DMS114 treated with DMSO at 0.1 percent for 48 hours (cell line): Measurements from ENCODE around the gene TACC3.
A peak's percentile ranks its signal among the peaks of the same experiment; 100 is the strongest.

Experiments used
- DNase-seq: peaks from one replicate; lab custom pipeline; 2025; ENCODE audit not compliant: unreplicated experiment; lab: John Stamatoyannopoulos, UW

Gene TACC3

GRCh38 chr4:1721003-1721665 lies at the start of gene TACC3, which contains the start of gene TMEM129:
TSS of gene TACC3 (plus strand) at chr4:1721521. CDS start at chr4:1723422, 1,901 bp downstream.
TSS of gene TMEM129 (minus strand) at chr4:1721323. CDS start at chr4:1720837, 486 bp downstream.
- peak; percentile 82 for DNase-seq

DNA sequence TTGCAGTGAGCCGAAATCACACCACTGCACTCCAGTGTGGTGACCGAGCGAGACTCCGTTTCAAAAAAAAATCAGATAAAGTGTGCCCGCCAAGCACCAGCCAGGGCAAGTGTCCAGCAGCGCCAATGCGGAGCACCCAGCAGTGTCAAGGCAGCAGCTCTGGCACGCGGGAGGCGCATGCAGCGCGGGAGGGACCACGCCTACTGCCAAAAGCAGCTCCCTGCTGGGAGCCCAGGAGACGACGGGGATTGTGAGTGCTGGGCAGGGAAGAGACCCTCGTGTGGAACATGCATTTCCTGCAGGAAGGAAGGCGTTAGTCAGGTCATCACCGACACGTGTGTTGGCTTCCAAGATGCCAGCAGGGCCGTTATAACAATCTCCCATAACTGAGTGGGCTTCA lies 47.6 kb upstream of the TACC3 start:
- no peak for DNase-seq

DNA sequence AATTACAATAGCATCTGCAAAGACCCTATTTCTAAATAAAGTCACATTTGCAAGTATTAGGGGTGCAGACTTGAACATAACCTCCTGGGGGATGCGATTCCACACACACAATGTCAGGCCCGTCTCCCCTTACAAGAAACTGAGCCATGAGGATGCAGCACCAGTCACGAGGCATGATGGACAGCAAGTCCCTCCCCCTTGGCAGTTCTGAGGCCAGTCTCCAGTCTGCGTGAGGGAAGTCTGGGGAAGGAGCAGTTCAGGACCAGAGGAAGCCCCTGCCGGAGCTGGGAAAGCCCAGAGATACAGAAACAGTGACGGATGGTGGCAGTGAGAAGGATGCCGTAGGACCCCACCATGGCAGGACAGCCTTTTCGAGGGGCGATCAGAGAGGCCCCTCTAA lies 46.6 kb upstream of the TACC3 start:
- DNase-seq, result no peak

DNA sequence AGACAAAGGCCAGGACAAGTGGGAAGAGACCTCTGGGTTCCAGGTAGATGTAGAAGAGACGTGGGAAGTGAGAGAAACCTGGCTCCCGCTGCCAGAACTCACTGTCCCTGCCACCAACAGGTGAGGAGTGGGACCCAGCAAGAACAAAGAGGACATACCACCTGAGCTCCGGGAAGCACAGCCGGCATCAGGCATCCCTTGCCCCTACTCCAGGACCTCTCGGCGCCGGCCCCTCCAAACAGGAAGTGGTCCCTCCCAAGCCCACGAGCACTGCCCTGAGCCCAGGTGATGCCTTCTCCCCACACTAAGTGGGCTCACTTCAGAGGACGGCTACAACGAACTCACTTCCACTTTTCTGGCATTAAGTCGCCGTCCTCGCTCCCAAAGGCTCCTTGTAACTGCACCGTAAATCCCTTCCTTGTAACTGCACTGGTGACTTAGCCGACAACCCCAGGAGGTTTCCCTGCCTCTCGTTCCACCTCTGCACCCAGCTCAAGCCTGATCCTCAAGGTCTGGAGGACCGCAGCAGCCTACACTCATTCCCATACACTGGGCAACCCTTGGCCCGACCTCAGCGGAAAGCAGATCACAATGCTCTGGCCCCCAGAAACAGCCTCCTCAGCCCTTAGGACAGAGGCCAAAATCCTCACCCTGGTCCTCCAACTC lies 46.1 kb upstream of the TACC3 start:
- DNase-seq, result no peak

- DNase-seq, result no peak
Observed at GRCh38 chr4:1675802-1676137, 45.6 kb upstream of the TACC3 start.

DNA sequence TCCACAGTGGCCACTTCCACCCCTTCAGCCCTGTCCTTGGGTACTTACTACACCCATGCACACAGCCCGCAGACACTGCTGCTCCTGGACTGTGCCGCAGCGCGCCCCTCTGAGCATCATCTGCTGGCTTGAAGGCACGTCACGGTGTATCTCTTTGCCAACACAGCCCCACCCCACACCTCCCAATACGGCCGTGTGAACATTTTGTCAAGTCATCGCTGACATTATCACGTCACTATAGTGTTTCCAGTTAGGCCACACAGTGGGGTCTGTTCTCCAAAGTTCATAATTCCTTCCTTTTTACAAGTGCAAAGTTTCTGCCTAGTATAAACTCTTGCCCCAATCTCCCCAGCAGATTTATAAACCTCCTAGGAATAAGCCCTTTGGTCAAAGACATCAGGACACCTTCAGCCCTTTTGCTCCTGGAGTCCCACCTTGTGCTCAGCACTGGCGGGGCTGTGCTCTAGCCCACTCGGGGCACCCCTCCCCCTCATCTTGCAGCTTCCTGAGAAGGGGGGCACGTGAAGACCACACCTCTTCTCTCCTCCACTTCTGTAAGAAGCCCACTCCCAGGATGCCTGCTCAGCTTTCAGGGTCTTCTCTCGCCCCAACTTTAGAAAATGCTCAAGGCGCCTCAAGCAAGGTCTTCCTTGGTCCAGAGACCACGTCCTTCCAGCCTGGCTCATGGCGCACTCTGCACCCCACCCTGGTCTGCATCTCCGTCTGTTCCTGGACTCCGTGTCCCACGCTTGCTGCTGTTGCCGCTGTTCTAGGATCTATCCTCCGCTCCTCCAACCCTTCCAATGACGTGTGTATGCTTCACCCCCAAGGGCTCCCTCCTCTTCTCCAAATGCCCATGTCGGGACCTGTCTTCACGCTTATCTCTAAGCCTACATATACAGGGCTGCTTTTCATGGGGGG lies 44.5 kb upstream of the TACC3 start:
- DNase-seq, result no peak

DNA sequence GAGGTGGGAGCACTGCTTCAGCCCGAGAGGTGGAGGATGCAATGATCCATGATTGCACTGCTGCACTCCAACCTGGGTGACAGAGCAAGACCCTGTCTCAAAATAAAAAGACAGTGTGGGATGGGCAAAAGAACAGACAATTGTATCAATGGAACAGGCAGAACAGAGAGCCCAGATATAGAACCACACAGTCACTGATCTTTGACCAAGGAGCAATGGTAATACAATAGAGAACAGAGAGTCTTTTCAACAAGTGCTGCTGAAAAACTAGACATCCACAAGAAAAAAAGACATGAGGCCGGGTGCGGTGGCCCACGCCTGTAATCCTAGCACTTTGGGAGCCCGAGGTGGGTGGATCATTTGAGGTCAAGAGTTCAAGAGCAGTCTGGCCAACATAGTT lies 43.1 kb upstream of the TACC3 start:
- no peak for DNase-seq

DNA sequence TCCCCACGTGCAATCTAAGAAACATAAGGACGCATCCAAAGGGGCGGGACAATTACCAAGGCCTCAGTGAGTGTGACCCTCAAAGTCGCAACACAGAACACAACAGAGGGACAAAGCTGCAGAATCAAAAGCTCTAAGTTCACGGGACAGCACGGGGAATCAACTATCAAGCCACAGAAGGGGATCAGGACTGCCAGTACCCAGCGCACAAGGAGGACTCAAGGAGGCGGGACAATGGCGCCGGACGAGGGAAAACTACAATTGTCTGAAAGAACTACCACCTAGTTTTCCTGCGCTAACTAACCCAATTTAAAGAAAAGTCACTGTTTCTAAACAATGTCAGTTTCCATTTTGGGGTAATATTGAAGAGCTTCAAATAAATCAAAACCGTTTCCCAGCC lies 38.5 kb upstream of the TACC3 start:
- no peak for DNase-seq

GRCh38 chr4:1683261-1683735 lies 38.0 kb upstream of the TACC3 start:
- peak; percentile 25 for DNase-seq

- peak; percentile 63 for DNase-seq
Observed at GRCh38 chr4:1683736-1684505, 37.4 kb upstream of the TACC3 start, which contains the start of gene FAM53A. TSS of gene FAM53A (minus strand) at chr4:1684313. CDS start at chr4:1668741, 15,572 bp downstream.

DNA sequence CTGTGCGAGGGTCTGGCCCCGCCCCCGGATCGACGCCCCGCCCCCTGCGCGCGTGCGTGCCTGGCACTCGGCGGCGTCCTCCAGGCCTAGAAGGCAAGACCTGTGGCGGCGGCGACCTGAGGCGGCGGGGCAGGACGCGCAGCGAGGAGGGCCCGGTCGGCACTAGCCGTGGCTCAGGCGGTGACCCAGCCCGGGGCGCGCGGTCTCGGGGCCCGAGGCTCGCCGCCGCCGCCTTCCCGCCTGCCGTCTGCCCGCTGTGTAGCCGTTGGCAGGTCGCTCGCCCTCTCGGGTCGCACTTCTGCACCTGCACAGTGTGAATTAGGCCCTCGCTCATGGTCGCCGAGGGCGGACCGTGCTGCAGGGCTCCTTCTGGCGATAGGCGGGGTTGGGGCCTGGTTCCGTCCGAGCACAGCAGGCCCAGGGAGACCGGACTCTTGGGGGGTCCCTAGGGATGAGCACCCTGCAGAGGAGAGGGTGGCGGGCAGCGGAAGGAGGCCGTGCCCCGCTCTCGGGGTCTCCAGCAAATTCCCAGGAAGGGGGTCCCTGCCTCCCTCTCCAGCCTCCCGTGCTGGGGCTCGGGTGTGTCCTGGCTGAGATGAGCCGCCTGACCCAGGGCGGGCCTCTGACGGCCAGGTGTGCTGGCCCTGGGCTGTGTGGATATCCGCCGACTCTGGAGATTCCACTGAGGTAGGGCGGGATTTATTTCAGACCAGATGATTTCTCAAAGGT lies 36.7 kb upstream of the TACC3 start:
- no peak for DNase-seq

DNA sequence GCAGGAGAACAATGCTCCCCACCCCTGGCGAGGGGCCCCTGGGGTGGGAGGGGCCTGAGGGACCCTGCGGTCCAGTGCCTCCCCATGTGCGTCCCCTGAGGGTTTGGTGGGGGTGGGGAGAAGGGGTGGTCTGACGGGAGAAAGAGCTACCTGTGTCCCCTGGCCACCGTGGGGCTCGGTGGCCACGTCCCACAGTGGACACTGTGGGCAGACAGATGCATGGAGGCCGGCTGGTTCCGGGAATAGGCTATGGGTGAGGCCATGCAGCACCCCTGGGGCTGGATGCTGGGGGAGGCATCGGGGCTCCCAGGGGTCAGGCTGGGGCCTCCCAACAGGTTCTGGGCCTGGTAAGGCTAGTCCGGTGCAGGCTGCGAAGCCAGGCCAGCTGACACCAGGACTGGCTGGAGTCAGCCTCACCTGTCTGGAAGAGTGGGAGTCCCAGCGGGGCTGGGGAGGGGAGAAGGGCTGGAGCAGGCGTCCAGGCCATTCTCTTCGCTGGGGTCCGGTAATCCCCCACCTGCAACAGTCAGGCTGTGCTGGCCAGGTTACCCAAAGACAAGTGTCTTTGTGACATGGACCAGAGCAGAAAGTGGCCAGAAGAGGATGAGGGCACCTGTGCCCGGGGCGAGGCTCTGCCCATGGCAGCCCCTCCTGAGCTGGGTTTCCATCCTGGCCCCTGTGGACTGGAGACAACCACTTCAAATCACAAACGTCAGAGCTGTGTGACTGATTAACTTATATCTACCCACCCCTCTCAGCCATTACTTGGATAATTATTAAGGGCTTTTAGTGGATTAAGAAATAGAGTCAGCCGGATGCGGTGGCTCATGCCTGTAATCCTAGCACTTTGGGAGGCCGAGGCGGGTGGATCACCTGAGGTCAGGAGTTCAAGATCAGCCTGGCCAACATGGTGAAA lies 35.8 kb upstream of the TACC3 start:
- DNase-seq, result no peak

DNA sequence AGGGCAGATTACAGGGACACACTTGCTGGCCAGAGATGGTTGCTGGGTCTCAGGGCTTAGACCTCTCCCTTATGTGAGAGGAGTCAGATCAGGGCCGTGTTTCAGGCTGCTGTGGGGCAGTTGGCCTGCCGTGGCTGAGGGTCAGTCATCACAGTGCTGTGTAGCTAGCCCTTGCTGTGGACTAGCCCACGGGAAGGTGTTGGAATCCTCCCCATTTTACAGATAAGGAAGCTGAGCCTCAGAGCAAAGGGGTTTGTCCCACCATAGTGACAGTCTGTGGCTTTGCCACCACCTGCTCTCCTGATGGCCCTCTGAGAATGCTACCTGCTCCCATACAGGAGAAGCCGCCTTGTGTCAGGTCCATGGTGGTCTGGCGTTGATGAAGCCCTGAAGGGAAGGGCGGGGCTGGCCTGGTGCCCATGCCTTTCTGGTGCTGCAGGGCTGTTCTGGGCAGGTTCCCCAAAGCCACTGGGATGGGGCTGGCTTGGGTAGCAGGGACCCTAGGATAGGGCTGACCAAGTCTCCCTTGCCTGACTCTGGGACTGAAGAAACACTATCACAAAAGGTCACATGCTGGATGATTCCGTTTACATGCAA lies 34.8 kb upstream of the TACC3 start:
- no peak for DNase-seq

DNA sequence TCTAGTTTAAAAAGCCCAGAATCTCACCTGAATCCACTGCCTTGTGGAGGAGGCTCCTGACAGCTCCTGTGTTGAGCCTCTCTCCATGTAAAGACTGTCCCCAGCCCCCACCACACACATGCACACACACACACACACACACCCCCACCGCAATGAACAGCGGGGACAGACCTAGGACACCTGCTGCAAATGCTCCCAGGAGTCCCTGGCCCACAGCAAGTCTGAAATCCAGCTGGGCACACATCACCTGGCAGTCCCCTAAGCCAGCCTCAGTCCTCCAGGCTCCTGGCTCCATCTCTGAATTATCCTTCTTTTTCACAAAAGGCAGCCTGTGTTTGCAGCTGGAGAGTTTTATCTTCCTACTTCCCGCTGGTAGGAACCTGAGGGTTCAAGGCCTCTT lies 30.6 kb upstream of the TACC3 start:
- DNase-seq, result no peak

GRCh38 chr4:1691737-1692373 lies 29.5 kb upstream of the TACC3 start:
- no peak for DNase-seq

DNA sequence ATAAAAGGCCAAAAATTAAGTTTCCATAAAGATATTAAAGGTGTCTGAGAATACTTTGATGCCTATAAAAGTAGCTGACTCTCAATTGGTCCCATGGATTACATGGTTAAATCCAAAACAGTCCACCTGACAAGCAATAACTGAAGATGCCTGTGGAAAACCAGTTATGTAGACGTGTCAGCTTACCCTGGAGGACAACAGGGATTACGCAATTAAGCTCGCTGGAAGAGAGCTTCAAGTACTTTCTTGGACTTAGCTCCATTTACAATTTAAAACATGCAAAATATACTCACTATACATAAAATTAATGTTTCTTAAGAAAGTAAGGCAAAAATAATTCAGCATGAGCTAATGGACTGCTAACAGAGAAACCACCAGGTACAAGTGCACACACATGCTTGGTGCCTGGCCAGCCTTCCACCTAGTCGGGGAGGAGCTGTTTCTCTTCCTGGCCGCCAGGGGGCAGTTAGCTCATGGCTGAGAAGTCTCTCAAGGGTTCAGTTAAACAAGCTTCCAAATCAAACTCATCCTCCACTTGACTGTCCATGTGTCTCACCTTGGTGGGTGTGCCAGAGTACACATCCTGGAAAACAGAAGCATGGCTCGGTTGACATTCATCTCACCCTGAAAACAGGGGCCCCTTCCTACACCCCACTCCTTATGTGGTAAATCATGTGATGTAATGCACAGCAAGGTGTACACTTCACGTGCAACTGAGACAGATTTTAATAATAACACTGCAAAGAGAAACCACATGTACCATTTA lies 28.0 kb upstream of the TACC3 start:
- peak; percentile 56 for DNase-seq

GRCh38 chr4:1695913-1696312 lies 25.4 kb upstream of the TACC3 start:
- no peak for DNase-seq
